Measurements from ENCODE around the gene ATP4B.
"Not testable (repeated sequence)": the region's sequence is repeated elsewhere in the genome, so short reads cannot be mapped to it uniquely, and the experiment has no call there.

Gene ATP4B

DNA sequence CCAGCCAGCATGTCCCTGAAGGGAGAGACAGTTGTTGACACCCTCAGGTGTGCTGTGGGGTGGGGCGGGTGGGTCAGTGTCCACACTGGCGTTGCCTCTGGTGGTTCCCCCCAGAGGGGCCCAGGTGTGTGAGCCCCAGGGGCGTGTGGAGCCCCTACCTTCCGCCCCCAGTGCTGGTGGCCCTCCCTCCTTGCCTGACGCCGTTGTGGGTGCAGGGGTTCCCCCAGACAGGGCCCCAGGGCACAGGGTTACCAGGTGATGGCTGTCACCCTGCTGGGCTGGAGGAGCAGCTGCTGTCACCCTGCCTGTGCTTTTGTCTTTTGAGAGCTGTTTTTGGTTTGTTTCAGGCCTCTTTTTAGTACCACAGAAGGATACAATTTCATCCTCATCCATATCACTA lies 27.2 kb downstream of the ATP4B start:
- Histone ChIP-seq H3K27me3 (ENCODE audit: low read depth) (no peaks in the 10 kb centered on the region), H3K4me3 (no peak overlapping the region), H3K36me3 (replicated peaks) (peaks cover 78% of the 10 kb centered on the region), H3K9me3 (no peaks in the 10 kb centered on the region), H3K4me1 (no peaks in the 10 kb centered on the region)
- no peak for DNase-seq (ENCODE audit: low spot score in 2 of 2)
- in situ Hi-C loops (cut with MboI; ENCODE audit: low sequenced_read_pairs): no loop called here

DNA sequence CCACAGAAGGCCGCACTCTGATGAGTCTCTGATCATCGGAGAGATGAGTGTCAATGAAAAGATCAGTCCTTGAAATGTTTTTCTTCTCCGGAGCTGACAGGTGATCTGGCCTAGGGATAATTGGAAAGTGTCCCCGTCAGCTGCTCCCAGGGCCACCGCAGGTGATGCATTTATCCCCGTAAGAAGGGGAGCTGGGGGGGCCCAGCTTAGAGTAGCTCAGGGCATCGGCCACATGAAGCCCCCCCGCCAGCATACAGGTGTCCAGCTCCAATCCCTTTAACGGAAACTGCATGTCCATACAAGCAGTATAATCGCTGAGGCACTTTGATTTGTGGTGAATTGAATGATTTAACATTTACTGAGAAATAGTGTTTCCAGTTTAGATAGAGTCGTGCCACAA lies 27.7 kb downstream of the ATP4B start:
- Histone ChIP-seq H3K4me1 (no peaks in the 10 kb centered on the region), H3K36me3 (replicated peaks) (peaks cover 73% of the 10 kb centered on the region), H3K27me3 (ENCODE audit: low read depth) (no peaks in the 10 kb centered on the region), H3K9me3 (no peaks in the 10 kb centered on the region), H3K4me3 (no peak overlapping the region)
- DNase-seq (ENCODE audit: low spot score in 2 of 2): no peak
- in situ Hi-C loops (cut with MboI; ENCODE audit: low sequenced_read_pairs): no loop called here

DNA sequence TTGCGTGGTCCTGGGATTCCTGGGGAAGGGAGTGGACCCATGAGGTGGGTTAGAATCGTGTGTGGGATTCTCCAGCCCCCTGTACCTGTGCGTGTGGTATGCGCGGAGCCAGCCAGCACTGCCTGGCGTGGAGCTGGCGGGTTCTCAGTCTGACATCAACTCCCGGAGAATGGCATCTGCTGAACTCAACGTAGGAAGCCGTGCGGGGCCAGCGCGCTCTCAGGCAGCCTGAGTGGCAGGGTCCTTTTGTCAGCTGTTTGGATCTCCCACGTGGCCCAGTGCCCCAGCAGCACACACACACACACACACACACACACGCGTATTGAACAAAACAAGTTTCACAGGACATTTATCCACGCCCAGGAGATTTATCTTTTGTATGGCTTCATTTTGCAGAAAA lies 28.1 kb downstream of the ATP4B start:
- no peak for DNase-seq (ENCODE audit: low spot score in 2 of 2)
- Histone ChIP-seq H3K9me3 (no peaks in the 10 kb centered on the region), H3K4me3 (no peak overlapping the region), H3K27me3 (ENCODE audit: low read depth) (no peaks in the 10 kb centered on the region), H3K36me3 (replicated peaks) (peaks cover 68% of the 10 kb centered on the region), H3K4me1 (no peaks in the 10 kb centered on the region)
- in situ Hi-C loops (cut with MboI; ENCODE audit: low sequenced_read_pairs): no loop called here

DNA sequence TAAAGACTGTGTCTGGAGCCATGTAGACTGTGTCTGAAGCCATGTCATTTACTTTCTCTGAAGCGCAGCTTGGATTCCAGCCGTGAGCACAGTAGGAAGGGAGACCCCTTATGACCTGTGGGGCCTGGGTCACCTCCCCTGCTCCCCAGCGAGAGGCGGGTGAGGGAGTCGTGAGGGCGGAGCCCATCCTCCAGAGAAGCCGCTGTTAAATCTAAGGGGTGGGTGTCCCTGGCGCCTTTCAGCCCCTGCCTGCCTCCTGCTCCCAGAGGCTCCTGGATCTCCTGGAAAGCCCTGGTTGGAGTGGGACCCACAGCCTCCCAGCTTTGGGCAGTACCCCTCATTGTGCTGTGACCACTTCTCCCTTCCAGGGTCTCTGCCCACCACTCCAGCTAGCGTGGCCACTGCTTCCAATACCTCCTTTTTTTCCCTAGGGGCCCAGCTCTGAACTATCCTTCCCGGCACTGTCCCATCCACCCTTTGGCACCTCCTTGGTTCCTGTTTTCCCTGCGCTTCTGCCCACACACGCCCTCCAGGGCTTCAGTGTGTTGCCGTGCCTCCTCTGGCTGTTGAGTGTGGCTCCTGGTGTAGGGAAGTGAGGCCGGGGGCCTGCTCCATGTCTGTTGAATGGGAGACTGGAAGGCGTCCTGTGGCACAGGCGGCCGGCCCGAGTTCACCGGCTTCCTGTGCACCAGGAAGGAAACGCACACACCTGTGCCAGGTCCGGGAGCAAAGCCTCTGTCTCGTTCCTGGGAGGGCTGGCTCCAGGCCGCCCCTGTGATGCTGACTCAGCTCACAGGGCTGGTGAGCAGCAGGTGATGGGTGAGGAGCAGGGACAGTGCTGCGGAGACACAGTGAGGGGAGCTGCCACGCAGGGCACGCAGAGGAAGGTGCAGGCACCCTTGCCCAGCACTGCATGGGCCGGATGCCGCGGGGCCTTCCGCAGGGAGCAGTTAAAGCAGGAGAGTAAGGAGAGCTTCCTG lies 29.4 kb downstream of the ATP4B start:
- H3K4me3 ChIP-seq: no peak overlapping the region
- H3K9me3 ChIP-seq: no peaks in the 10 kb centered on the region
- in situ Hi-C loops (cut with MboI; ENCODE audit: low sequenced_read_pairs): no loop called here
- no peaks in the 10 kb centered on the region for H3K27me3 ChIP-seq (ENCODE audit: low read depth)
- DNase-seq (ENCODE audit: low spot score in 2 of 2): no peak
- no peaks in the 10 kb centered on the region for H3K4me1 ChIP-seq
- peaks cover 63% of the 10 kb centered on the region for H3K36me3 ChIP-seq (replicated peaks)

- no peaks in the 10 kb centered on the region for H3K4me1 ChIP-seq
- in situ Hi-C loops (cut with MboI; ENCODE audit: low sequenced_read_pairs): no loop called here
- H3K4me3 ChIP-seq: no peak overlapping the region
- no peaks in the 10 kb centered on the region for H3K9me3 ChIP-seq
- DNase-seq (ENCODE audit: low spot score in 2 of 2): no peak
- H3K36me3 ChIP-seq (replicated peaks): peaks cover 66% of the 10 kb centered on the region
- no peaks in the 10 kb centered on the region for H3K27me3 ChIP-seq (ENCODE audit: low read depth)
These were observed 30.9 kb downstream of the ATP4B start for GRCh38 chr13:113627136-113627535.

DNA sequence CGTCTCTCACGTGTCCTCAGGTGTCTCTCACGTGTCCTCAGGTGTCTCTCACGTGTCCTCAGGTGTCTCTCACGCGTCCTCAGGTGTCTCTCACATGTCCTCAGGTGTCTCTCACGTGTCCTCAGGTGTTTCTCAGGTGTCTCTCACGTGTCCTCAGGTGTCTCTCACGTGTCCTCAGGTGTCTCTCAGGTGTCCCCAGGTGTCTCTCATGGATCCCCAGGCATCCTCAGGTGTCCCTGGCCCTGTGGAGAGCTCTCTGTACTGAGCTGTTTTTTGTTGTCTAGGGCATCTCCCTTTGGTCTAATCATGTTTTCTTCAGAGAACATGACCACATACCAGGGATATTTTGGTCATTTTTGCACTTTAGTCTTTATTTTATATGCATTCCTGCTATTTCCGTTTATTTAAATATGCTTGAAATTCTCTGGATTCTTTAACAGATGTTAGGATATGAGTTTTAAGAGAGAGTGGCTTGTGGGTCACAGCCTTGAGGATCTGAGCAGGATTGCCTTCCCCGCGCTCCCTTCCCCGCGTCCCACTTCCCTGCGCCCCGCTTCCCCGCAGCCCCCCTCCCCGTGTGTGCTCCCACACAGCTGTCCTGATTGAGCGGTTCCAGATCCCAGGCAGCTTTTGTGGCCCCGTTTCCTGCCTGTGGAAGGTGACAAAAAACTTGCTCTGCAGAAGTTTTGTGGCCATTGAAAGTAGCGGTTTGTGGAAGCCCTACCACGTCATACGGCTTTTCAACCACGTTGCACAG lies 31.9 kb downstream of the ATP4B start:
- in situ Hi-C loops (cut with MboI; ENCODE audit: low sequenced_read_pairs): no loop called here
- H3K9me3 ChIP-seq: no peaks in the 10 kb centered on the region
- peaks cover 58% of the 10 kb centered on the region for H3K36me3 ChIP-seq (replicated peaks)
- no peaks in the 10 kb centered on the region for H3K27me3 ChIP-seq (ENCODE audit: low read depth)
- DNase-seq (ENCODE audit: low spot score in 2 of 2): no peak
- no peaks in the 10 kb centered on the region for H3K4me1 ChIP-seq
- no peak overlapping the region for H3K4me3 ChIP-seq

- peaks cover 57% of the 10 kb centered on the region for H3K36me3 ChIP-seq (replicated peaks)
- H3K4me1 ChIP-seq; H3K9me3 ChIP-seq; H3K27me3 ChIP-seq (ENCODE audit: low read depth); H3K4me3 ChIP-seq; DNase-seq (ENCODE audit: low spot score in 2 of 2); in situ Hi-C loops (cut with MboI; ENCODE audit: low sequenced_read_pairs): not testable (repeated sequence)
These were observed 33.2 kb downstream of the ATP4B start for GRCh38 chr13:113624640-113625304.

GRCh38 chr13:113624235-113624587 lies 33.8 kb downstream of the ATP4B start:
- no peaks in the 10 kb centered on the region for H3K4me1 ChIP-seq
- peaks cover 51% of the 10 kb centered on the region for H3K36me3 ChIP-seq (replicated peaks)
- no peak for DNase-seq (ENCODE audit: low spot score in 2 of 2)
- in situ Hi-C loops (cut with MboI; ENCODE audit: low sequenced_read_pairs): no loop called here
- H3K27me3 ChIP-seq (ENCODE audit: low read depth): no peaks in the 10 kb centered on the region
- H3K9me3 ChIP-seq: no peaks in the 10 kb centered on the region
- no peak overlapping the region for H3K4me3 ChIP-seq

GRCh38 chr13:113623491-113624234 lies 34.3 kb downstream of the ATP4B start:
- in situ Hi-C loops (cut with MboI; ENCODE audit: low sequenced_read_pairs): no loop called here
- H3K4me1 ChIP-seq: no peaks in the 10 kb centered on the region
- DNase-seq (ENCODE audit: low spot score in 2 of 2): no peak
- no peak overlapping the region for H3K4me3 ChIP-seq
- H3K36me3 ChIP-seq (replicated peaks): peaks cover 50% of the 10 kb centered on the region
- no peaks in the 10 kb centered on the region for H3K27me3 ChIP-seq (ENCODE audit: low read depth)
- H3K9me3 ChIP-seq: no peaks in the 10 kb centered on the region

DNA sequence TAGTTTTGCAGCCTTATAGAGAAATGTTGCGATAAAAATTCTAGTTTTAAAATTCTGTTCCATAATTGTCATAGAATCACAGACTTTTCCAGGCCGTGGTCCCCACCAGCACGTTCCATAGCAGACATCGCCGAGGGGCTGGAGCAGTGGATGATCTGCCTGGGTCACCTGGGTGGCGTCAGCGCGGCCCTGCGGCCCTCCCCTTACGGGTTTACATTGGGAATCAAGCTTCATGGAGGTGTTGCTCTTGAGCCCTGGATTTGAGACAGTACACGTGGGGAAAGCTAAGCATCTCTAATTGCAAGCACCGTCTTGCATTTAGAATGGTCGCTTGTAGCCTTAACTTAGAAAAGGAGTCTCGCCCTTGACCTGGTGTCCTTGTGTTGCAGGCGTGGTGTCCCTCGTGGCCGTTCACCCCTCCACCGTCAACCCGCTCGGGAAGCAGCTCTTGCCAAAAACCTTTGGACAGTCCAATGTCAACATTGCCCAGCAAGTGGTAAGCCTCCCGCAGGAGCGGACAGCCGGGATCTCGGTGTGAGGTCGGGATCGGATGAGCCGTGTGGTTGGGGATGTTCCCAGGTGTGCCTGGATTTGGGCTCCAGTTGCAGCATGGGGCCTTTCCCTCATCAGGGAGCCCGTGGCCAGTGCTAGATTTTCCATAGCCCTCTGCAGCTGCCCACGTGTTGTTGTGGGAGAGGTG lies 35.1 kb downstream of the ATP4B start:
- Histone ChIP-seq H3K36me3 (replicated peaks) (peaks cover 56% of the 10 kb centered on the region), H3K9me3 (no peaks in the 10 kb centered on the region), H3K4me1 (no peaks in the 10 kb centered on the region), H3K27me3 (ENCODE audit: low read depth) (no peaks in the 10 kb centered on the region), H3K4me3 (no peak overlapping the region)
- in situ Hi-C loops (cut with MboI; ENCODE audit: low sequenced_read_pairs): no loop called here
- DNase-seq (ENCODE audit: low spot score in 2 of 2): no peak

- H3K9me3 ChIP-seq; H3K4me3 ChIP-seq; H3K27me3 ChIP-seq (ENCODE audit: low read depth); DNase-seq (ENCODE audit: low spot score in 2 of 2); H3K4me1 ChIP-seq; in situ Hi-C loops (cut with MboI; ENCODE audit: low sequenced_read_pairs): not testable (repeated sequence)
- peaks cover 53% of the 10 kb centered on the region for H3K36me3 ChIP-seq (replicated peaks)
These were observed 35.9 kb downstream of the ATP4B start for GRCh38 chr13:113621986-113622550.

DNA sequence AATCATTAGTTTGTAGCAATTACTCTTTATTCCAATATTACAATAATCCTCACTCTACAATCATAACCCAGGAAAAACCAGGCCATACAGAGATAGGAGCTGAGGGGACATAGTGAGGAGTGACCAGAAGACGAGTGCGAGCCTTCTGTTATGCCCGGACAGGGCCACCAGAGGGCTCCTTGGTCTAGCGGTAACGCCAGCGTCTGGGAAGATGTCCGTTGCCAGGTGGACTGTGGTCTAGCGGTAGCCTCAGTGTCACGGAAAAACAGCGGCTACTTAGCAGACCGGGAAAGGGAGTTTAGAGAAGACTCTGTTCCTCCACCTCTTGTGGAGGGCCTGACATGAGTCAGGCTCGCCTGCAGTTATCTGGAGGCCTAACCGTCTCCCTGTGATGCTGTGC lies 36.5 kb downstream of the ATP4B start:
- H3K4me3 ChIP-seq; H3K4me1 ChIP-seq; in situ Hi-C loops (cut with MboI; ENCODE audit: low sequenced_read_pairs); H3K27me3 ChIP-seq (ENCODE audit: low read depth); H3K9me3 ChIP-seq: not testable (repeated sequence)
- peaks cover 53% of the 10 kb centered on the region for H3K36me3 ChIP-seq (replicated peaks)
- peak in 1 of 2 experiments; percentile 42 for DNase-seq (ENCODE audit: low spot score in 2 of 2)

DNA sequence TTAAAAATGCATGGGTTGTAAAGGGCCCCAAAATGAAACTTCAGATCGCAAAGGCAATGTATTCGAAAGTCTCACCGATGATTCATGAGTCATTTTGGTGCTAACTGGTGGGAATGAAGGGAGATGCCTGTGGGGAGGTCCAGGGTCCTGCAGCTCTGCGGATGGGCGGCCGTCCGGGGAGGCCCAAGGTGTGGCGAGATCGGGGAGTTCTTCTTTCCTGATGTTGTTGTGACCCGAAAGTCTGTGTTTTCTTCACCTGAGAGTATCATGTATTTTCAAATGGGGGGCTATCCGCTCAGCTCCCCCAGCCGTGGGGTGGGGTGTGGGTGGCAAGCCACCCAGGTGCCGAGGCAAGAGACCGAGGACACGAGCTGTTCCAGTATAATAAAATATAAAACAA lies 37.0 kb downstream of the ATP4B start:
- Histone ChIP-seq H3K9me3 (no peaks in the 10 kb centered on the region), H3K27me3 (ENCODE audit: low read depth) (no peaks in the 10 kb centered on the region), H3K4me3 (no peak overlapping the region), H3K36me3 (replicated peaks) (peaks cover 56% of the 10 kb centered on the region), H3K4me1 (no peaks in the 10 kb centered on the region)
- DNase-seq (ENCODE audit: low spot score in 2 of 2): no peak
- in situ Hi-C loops (cut with MboI; ENCODE audit: low sequenced_read_pairs): no loop called here
